ENCODE measurements around the gene TRAF3.

Gene TRAF3

GRCh38 chr14:102911541-102911951 lies 134.3 kb downstream of the TRAF3 start:
- no peak overlapping the region for H3K4me3 ChIP-seq (ENCODE audit: low read depth in 1 of 5, low read length in 5 of 5)
- no peak overlapping the region for H3K27ac ChIP-seq (ENCODE audit: low read depth, low read length)
- H3K36me3 ChIP-seq (ENCODE audit: control insufficient read depth in 5 of 5, insufficient read depth in 5 of 5, low read length in 5 of 5), result peaks cover 0 to 24% (median 13%) of the 10 kb centered on the region in 5 donors
- H3K9ac ChIP-seq (ENCODE audit: low read length in 5 of 5), result no peak overlapping the region
- H3K4me1 ChIP-seq (ENCODE audit: control insufficient read depth in 5 of 5, insufficient read depth in 5 of 5, low read length in 5 of 5), result peaks cover 0 to 30% (median 15%) of the 10 kb centered on the region in 5 donors
- no peaks in the 10 kb centered on the region for H3K9me3 ChIP-seq (ENCODE audit: control insufficient read depth in 5 of 5, low read length in 5 of 5)
- no peaks in the 10 kb centered on the region for H3K27me3 ChIP-seq (ENCODE audit: control insufficient read depth in 5 of 5, insufficient read depth in 4 of 5, low read length in 5 of 5)

DNA sequence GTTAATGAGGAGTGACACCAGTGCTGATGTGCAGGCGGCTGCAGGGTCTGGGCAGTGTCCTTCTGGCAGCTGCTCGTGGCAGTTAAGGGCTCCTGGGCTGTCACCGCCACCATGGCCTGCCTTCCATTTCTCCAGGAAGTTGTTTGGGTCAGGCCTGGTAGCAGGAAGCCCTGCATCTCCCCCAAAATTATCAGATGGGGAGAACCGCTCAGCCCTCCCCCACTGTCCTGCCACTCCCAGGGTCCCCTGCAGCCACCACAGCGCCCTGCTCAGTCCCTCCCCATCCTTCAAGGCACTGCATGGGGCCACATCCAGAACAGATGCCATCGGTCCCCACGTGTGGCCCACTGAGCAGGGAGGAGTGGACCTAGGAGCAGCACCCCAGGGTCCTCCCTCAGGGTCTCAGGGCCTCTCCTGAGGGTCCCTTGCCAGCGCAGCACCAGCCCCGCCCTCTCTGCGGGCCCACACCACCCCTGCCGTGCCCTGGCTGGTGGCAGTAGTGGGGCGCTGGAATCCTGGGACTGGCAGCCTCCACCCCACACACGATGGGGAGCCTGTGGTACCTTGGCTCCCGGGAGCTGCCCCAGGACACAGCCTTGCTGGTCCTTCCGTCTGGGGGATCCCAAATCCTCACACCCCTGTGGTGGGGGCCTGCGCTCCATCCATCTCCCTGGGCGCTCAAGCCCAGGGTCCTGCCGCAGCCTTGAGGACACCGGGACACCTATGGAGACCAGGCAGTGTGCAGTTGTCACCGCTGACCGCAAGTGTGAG lies 134.9 kb downstream of the TRAF3 start:
- no peak overlapping the region for H3K9ac ChIP-seq (ENCODE audit: low read length in 5 of 5)

GRCh38 chr14:102913341-102914211 lies 136.3 kb downstream of the TRAF3 start:
- Histone ChIP-seq H3K27ac (ENCODE audit: low read depth, low read length) (no peak overlapping the region), H3K9me3 (ENCODE audit: control insufficient read depth in 5 of 5, low read length in 5 of 5) (no peaks in the 10 kb centered on the region), H3K4me3 (ENCODE audit: low read depth in 1 of 5, low read length in 5 of 5) (no peak overlapping the region), H3K9ac (ENCODE audit: low read length in 5 of 5) (no peak overlapping the region), H3K4me1 (ENCODE audit: control insufficient read depth in 5 of 5, insufficient read depth in 5 of 5, low read length in 5 of 5) (peaks cover 0 to 30% (median 15%) of the 10 kb centered on the region in 5 donors), H3K27me3 (ENCODE audit: control insufficient read depth in 5 of 5, insufficient read depth in 4 of 5, low read length in 5 of 5) (no peaks in the 10 kb centered on the region), H3K36me3 (ENCODE audit: control insufficient read depth in 5 of 5, insufficient read depth in 5 of 5, low read length in 5 of 5) (peaks cover 0 to 7% (median 0%) of the 10 kb centered on the region in 5 donors)

More for the DNA sequence above, 134.9 kb downstream of the TRAF3 start:
- no peak overlapping the region for H3K27ac ChIP-seq (ENCODE audit: low read depth, low read length)
- H3K27me3 ChIP-seq (ENCODE audit: control insufficient read depth in 5 of 5, insufficient read depth in 4 of 5, low read length in 5 of 5), result no peaks in the 10 kb centered on the region
- no peak overlapping the region for H3K4me3 ChIP-seq (ENCODE audit: low read depth in 1 of 5, low read length in 5 of 5)
- no peaks in the 10 kb centered on the region for H3K9me3 ChIP-seq (ENCODE audit: control insufficient read depth in 5 of 5, low read length in 5 of 5)
- H3K4me1 ChIP-seq (ENCODE audit: control insufficient read depth in 5 of 5, insufficient read depth in 5 of 5, low read length in 5 of 5), result peaks cover 0 to 30% (median 15%) of the 10 kb centered on the region in 5 donors
- H3K36me3 ChIP-seq (ENCODE audit: control insufficient read depth in 5 of 5, insufficient read depth in 5 of 5, low read length in 5 of 5), result peaks cover 0 to 18% (median 7%) of the 10 kb centered on the region in 5 donors

- Histone ChIP-seq H3K27me3 (ENCODE audit: control insufficient read depth in 5 of 5, insufficient read depth in 4 of 5, low read length in 5 of 5) (no peaks in the 10 kb centered on the region), H3K36me3 (ENCODE audit: control insufficient read depth in 5 of 5, insufficient read depth in 5 of 5, low read length in 5 of 5) (peaks cover 0 to 7% (median 0%) of the 10 kb centered on the region in 5 donors), H3K4me3 (ENCODE audit: low read depth in 1 of 5, low read length in 5 of 5) (no peak overlapping the region), H3K9me3 (ENCODE audit: control insufficient read depth in 5 of 5, low read length in 5 of 5) (no peaks in the 10 kb centered on the region), H3K27ac (ENCODE audit: low read depth, low read length) (no peak overlapping the region), H3K4me1 (ENCODE audit: control insufficient read depth in 5 of 5, insufficient read depth in 5 of 5, low read length in 5 of 5) (peaks cover 0 to 28% (median 15%) of the 10 kb centered on the region in 5 donors), H3K9ac (ENCODE audit: low read length in 5 of 5) (no peak overlapping the region)
These were observed 137.4 kb downstream of the TRAF3 start for GRCh38 chr14:102914474-102915291.

- Histone ChIP-seq H3K27me3 (ENCODE audit: control insufficient read depth in 5 of 5, insufficient read depth in 4 of 5, low read length in 5 of 5) (no peaks in the 10 kb centered on the region), H3K9ac (ENCODE audit: low read length in 5 of 5) (no peak overlapping the region), H3K27ac (ENCODE audit: low read depth, low read length) (no peak overlapping the region), H3K9me3 (ENCODE audit: control insufficient read depth in 5 of 5, low read length in 5 of 5) (no peaks in the 10 kb centered on the region), H3K4me1 (ENCODE audit: control insufficient read depth in 5 of 5, insufficient read depth in 5 of 5, low read length in 5 of 5) (peaks cover 0 to 19% (median 15%) of the 10 kb centered on the region in 5 donors), H3K4me3 (ENCODE audit: low read depth in 1 of 5, low read length in 5 of 5) (no peak overlapping the region), H3K36me3 (ENCODE audit: control insufficient read depth in 5 of 5, insufficient read depth in 5 of 5, low read length in 5 of 5) (peaks cover 0 to 7% (median 0%) of the 10 kb centered on the region in 5 donors)
These were observed 138.3 kb downstream of the TRAF3 start for GRCh38 chr14:102915292-102916110.

DNA sequence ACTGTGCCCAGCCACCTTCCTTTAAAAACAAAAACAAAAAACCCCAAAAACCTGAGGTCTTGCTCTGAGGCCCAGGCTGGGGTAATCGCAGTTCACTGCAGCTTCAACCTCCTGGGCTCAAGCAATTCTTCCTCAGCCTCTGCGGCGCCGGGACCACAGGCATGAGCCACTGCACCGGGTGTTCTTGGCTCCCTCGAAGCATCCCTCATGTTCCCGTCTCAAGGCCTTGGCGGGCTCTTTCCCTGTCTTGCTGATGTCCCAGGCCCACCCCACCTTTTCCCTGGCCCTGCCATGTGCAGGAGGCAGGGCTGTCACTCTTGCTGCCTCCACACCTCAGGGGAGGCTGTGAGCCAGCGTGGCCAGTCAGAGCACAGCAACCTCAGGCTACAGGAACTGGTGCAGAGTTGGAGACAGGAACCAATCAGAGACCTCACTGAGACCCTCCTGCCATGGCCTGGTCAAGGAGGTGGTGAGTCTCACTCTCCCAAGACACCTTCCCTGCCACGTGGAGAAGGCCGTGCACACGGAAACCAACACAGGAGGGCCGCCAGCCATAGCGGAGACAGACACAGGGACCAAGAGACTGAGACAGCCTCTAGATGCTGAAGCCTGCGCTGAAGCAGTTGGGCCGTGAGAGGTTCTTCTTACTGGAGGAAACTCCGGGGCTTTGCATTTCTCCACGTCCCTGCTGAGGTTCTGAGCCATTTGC lies 139.3 kb downstream of the TRAF3 start:
- Histone ChIP-seq H3K27me3 (ENCODE audit: control insufficient read depth in 5 of 5, insufficient read depth in 4 of 5, low read length in 5 of 5) (no peaks in the 10 kb centered on the region), H3K4me3 (ENCODE audit: low read depth in 1 of 5, low read length in 5 of 5) (no peak overlapping the region), H3K9ac (ENCODE audit: low read length in 5 of 5) (no peak overlapping the region), H3K9me3 (ENCODE audit: control insufficient read depth in 5 of 5, low read length in 5 of 5) (no peaks in the 10 kb centered on the region), H3K36me3 (ENCODE audit: control insufficient read depth in 5 of 5, insufficient read depth in 5 of 5, low read length in 5 of 5) (peaks cover 0 to 7% (median 0%) of the 10 kb centered on the region in 5 donors), H3K27ac (ENCODE audit: low read depth, low read length) (no peak overlapping the region), H3K4me1 (ENCODE audit: control insufficient read depth in 5 of 5, insufficient read depth in 5 of 5, low read length in 5 of 5) (peaks cover 0 to 11% (median 7%) of the 10 kb centered on the region in 5 donors)

DNA sequence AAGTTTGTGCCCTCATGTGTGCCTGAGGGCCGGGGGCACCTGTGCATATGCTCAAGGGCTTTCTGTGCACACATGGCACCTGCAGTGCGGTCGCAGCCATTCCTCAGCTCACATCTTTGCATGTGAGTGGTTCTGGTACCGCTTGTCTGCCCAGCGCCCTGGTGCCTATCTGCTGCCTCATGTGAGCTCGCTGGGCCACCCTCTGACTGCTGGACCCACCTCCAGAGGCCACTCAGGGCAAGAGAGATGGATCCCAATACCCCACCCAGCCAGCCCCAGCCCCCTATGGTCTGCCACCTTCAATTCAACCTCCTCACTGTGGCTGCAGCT lies 139.8 kb downstream of the TRAF3 start:
- H3K36me3 ChIP-seq (ENCODE audit: control insufficient read depth in 5 of 5, insufficient read depth in 5 of 5, low read length in 5 of 5), result peaks cover 0 to 2% (median 0%) of the 10 kb centered on the region in 5 donors
- no peaks in the 10 kb centered on the region for H3K9me3 ChIP-seq (ENCODE audit: control insufficient read depth in 5 of 5, low read length in 5 of 5)
- peaks cover 0 to 6% (median 2%) of the 10 kb centered on the region in 5 donors for H3K4me1 ChIP-seq (ENCODE audit: control insufficient read depth in 5 of 5, insufficient read depth in 5 of 5, low read length in 5 of 5)
- H3K4me3 ChIP-seq (ENCODE audit: low read depth in 1 of 5, low read length in 5 of 5), result no peak overlapping the region
- no peak overlapping the region for H3K27ac ChIP-seq (ENCODE audit: low read depth, low read length)
- no peak overlapping the region for H3K9ac ChIP-seq (ENCODE audit: low read length in 5 of 5)
- peaks cover 0 to 2% (median under 1%) of the 10 kb centered on the region in 5 donors for H3K27me3 ChIP-seq (ENCODE audit: control insufficient read depth in 5 of 5, insufficient read depth in 4 of 5, low read length in 5 of 5)

DNA sequence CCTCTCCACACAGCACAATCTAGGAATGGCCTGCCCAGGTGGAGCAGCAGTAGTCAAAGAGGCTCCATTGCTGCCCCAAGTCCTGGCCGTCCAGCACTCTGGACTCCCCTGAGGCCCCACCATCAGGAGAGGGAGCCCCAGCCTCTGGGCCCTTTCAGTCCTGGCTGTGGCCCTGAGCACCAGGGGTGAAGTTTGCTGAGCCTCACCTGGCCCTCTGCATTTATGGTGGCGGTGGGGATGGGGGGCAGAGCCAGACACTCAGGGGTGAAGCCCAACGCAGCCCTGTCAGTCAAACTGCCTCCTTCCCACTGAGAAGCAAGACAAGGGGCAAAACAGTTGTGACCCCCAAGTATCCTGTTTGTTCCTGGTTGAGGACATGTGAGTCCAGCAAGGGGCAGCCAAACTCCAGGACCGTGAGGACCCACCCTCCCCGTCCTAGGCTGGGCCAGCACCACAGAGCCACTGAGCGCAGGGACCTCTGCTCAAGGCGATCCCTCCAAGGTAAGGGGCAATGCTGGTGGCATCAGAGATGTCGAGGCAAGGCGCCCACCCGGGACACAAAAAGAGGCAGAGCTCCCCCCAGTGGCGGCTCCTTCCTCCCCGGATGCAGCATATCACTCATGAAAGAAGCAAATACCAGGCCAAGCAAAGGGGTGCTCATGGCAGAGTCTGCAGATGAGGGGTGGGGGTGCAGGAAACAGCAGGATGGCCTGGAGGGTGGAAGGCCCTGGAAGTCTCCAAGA lies 140.4 kb downstream of the TRAF3 start:
- H3K36me3 ChIP-seq (ENCODE audit: control insufficient read depth in 5 of 5, insufficient read depth in 5 of 5, low read length in 5 of 5), result no peaks in the 10 kb centered on the region
- H3K27ac ChIP-seq (ENCODE audit: low read depth, low read length), result no peak overlapping the region
- H3K4me1 ChIP-seq (ENCODE audit: control insufficient read depth in 5 of 5, insufficient read depth in 5 of 5, low read length in 5 of 5), result peaks cover 0 to 3% (median 1%) of the 10 kb centered on the region in 5 donors
- no peaks in the 10 kb centered on the region for H3K9me3 ChIP-seq (ENCODE audit: control insufficient read depth in 5 of 5, low read length in 5 of 5)
- no peak overlapping the region for H3K4me3 ChIP-seq (ENCODE audit: low read depth in 1 of 5, low read length in 5 of 5)
- H3K27me3 ChIP-seq (ENCODE audit: control insufficient read depth in 5 of 5, insufficient read depth in 4 of 5, low read length in 5 of 5), result peaks cover 3 to 7% (median 4%) of the 10 kb centered on the region in 5 donors
- no peak overlapping the region for H3K9ac ChIP-seq (ENCODE audit: low read length in 5 of 5)

All from subcutaneous abdominal adipose tissue (tissue), 5 donors.